D721Med (cell line): ENCODE measurements around the gene ACAD8.

Experiments
- DNase-seq: peaks from one replicate; pipeline ENCODE4 v3.0.0; 2011; ENCODE audit warnings: low spot score; ENCODE audit not compliant: insufficient read length
- FAIRE-seq: peaks from 2 replicates; lab custom pipeline; 2011; peaks lifted over from hg19 to GRCh38; lab: Jason Lieb, UNC
- TF ChIP-seq, protein P1 (sequence below): IDR thresholded peaks from 2 replicates; pipeline ENCODE4 v1.5.1; 2012; ENCODE audit warnings: mild to moderate bottlenecking, control low read depth; ENCODE audit not compliant: insufficient read depth; ENCODE audit errors: missing control alignments

ACAD8 gene

DNA sequence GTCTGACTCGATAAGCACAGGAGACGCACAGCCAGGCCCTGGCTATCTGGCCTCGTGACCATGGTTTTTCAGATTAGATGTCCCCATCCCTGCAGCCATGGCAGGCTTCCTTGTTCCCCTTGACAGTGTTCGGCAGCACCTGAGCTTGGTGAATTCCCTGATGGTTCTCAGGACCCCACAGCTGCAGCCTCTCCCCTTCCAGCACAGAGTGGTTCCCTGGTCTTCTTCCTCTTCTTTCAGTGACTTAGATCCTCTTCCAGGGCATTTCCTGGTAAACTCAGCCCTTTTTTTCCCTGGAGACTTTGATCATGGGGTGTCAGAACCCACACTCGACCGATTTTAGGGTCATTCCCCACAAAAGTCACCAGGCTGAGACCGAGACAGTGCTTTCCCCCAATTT is 37.3 kb downstream of the ACAD8 start:
- FAIRE-seq = no peak
- TF ChIP-seq, protein P1, sequence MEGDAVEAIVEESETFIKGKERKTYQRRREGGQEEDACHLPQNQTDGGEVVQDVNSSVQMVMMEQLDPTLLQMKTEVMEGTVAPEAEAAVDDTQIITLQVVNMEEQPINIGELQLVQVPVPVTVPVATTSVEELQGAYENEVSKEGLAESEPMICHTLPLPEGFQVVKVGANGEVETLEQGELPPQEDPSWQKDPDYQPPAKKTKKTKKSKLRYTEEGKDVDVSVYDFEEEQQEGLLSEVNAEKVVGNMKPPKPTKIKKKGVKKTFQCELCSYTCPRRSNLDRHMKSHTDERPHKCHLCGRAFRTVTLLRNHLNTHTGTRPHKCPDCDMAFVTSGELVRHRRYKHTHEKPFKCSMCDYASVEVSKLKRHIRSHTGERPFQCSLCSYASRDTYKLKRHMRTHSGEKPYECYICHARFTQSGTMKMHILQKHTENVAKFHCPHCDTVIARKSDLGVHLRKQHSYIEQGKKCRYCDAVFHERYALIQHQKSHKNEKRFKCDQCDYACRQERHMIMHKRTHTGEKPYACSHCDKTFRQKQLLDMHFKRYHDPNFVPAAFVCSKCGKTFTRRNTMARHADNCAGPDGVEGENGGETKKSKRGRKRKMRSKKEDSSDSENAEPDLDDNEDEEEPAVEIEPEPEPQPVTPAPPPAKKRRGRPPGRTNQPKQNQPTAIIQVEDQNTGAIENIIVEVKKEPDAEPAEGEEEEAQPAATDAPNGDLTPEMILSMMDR = no peak
- DNase-seq = no peak

DNA sequence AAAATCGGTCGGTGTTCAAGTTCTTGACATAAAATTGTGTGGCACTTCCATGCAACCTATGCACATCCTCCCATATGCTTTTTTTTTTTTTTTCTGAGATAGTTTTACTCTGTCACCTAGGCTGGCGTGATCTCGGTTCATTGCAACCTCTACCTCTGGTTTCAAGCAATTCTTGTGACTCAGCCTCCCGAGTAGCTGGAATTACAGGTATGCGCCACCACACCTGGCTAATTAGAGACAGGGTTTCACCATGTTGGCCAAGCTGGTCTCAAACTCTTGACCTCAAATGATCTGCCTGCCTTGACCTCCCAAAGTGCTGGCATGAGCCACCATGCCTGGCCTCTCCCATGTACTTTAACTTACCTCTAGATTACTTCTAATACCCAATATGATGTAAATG is 37.8 kb downstream of the ACAD8 start:
- FAIRE-seq (no peak), DNase-seq (no peak)
- TF ChIP-seq, protein P1 = no peak

DNA sequence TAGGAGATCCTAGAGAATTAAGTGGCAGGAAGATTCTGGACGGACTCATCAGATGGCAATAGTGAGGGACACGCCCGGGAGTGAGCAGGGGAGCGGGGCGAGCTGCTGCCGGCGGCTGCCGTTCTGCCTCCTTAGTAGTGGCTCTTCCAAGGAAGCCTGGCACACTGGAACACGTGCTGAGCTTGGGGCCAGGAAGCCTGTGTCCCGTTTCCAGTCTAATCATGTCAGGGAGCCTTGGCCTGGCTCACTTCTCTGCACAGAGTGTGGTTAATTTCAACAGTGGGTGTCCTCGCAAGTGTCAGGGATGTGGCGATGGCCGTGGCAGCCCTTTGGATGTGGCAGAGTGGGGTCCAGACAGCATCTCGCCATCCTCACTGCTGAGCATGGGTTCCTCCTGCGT is 39.3 kb downstream of the ACAD8 start:
- DNase-seq = no peak

DNA sequence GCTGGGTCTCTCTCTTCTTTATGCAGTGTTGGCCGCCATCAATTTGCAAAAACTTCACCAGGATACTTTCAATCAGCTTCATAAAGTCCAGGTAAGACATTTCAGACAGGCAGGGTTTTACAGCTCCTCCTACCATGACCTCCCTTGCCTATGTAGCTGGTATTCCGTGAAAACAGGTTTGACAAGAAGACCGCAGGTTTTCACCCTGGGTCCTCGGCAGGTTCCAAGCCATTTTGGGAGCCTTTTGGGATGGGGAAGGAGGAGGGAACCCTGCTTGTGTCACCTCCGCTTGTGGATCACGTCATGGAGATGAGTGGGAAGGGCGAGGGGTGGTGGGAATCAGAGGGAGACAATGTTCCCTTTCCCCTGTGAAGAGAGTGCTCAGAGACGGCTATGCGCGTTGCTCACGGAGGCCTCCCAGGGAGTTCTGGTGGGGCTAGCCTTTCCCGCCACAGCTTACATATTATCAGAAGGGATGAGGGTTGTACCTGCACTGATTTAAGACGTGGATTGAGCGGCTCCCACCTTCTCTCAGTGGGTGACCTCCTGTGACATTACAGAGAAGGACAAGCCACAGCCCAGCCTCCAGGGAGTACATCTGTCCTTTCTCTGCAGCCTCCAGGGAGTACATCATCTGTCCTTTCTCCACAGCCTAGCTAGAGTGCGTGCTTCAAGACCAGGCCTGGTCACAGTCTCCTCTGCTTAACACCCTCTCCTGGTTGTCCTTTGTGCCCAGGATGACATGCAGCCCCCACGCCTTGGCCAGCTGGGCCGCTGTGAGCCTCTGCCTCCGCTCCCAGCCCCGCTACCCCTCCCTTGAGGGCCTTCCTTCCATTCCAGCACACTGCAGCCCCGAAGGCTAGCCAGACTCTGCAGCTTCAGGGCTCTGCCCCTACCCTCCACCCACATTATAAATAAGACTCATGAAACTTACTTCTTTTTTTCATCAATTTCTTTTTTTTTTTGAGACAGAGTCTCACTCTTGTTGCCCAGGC is 40.0 kb downstream of the ACAD8 start:
- DNase-seq (no peak), FAIRE-seq (no peak)

More for the DNA sequence above, 39.3 kb downstream of the ACAD8 start:
- TF ChIP-seq, protein P1 = no peak
- no peak for FAIRE-seq

DNA sequence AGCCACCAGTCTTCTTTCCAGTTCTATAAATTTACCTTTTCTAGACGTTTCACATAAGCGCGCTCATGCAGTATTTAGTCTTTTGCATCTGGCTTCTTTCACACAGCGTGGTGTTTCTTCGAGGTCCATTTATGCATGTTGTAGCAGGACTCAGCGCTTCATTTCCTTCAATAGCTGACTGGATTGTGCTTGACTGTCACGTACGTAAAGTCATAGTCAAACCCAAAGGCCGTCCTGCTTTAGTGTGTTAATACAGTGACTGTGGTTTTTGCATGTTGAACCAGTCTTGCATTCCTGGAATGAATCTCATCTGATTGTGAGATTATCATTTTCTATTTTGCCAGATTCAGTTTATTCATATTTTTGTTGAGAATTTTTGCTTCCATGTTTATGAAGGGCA is 41.3 kb downstream of the ACAD8 start:
- TF ChIP-seq, protein P1 = no peak

More for the DNA sequence above, 40.0 kb downstream of the ACAD8 start:
- TF ChIP-seq, protein P1 = no peak

DNA sequence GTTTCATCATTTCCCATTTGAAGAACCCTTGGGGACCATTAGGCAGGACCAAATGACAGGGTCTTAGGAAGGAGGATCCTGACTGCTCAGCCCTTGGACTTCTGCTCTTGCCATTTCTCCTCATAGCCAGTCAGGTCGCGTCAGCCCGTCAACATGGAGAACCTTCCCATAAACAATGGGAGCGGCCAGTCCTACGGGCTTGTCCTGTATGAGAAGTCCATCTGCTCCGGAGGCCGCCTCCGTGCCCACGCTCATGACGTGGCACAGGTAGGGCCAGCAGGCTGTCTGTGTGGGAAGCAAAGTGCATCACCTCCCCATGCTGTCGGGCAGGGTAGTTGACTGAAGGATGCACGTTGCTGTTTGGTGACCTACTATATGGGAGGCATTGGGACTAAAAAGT is 58.9 kb downstream of the ACAD8 start:
- no peak for FAIRE-seq
- TF ChIP-seq, protein P1 = no peak
- DNase-seq = no peak

More for the DNA sequence above, 41.3 kb downstream of the ACAD8 start:
- peak; percentile 11 for FAIRE-seq
- DNase-seq = no peak

DNA sequence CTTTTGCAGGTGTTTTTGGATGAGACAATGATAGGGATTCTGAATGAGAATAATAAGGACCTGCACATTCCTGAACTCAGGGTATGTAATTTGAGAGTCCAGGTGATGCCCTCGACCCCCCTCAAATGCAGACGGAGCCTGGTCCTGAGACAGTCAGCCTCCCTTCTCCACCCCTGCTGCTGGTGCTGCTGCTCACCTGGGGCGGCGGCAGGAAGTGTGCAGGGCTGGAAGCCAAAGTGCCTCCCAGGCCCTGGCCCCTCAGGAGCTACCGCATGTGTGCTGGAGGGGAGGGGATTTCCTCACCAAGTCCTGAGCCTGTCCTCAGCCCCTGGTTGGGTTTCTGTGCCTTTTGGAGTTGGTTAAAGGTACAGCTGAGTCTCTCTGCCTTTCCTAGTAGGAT is 59.4 kb downstream of the ACAD8 start:
- DNase-seq = no peak
- FAIRE-seq = no peak
- TF ChIP-seq, protein P1 = no peak
